ENCODE results near the gene SUPT20H. TPM values are rescaled to one million over a fixed set of nuclear protein-coding genes. Genes with fewer than 3 reads are reported as not detected.

Gene SUPT20H
- 17.7 and 29.3 TPM in 2 replicates for total RNA-seq

GRCh38 chr13:37058910-37059847 is at the start of gene SUPT20H:
Gene SUPT20H (minus strand): TSS chr13:37059688. CDS start chr13:37051490, 8,198 bp downstream.

GRCh38 chr13:37105251-37105714 is 45.8 kb upstream of the SUPT20H start, which contains the start of gene CSNK1A1L:
Gene CSNK1A1L (minus strand): TSS chr13:37105664. CDS start chr13:37105256, 408 bp downstream.

GRCh38 chr13:36999054-36999714 is 60.3 kb downstream of the SUPT20H start, which contains the start of gene ALG5:
Gene ALG5 (minus strand): TSS chr13:36999340. CDS start chr13:36999300, 40 bp downstream.

Other genes starting within 250 kb of the SUPT20H start
- 1.5 and 1.9 TPM in 2 replicates for gene RFXAP, start 240.5 kb downstream of the SUPT20H start, total RNA-seq
- gene SMAD9, start 139.4 kb downstream of the SUPT20H start, total RNA-seq = 1.3 and 2.2 TPM in 2 replicates
- gene ALG5, start 60.3 kb downstream of the SUPT20H start, total RNA-seq = 28.4 and 33.9 TPM in 2 replicates
- gene EXOSC8, start 58.9 kb downstream of the SUPT20H start, total RNA-seq = 54.2 and 56.9 TPM in 2 replicates
- not detected in 2 replicates for gene CSNK1A1L, start 46.0 kb upstream of the SUPT20H start, total RNA-seq

Data from airway epithelial cell (primary cell).